Measurements from ENCODE around the gene HNF1B.

The HNF1B gene

DNA sequence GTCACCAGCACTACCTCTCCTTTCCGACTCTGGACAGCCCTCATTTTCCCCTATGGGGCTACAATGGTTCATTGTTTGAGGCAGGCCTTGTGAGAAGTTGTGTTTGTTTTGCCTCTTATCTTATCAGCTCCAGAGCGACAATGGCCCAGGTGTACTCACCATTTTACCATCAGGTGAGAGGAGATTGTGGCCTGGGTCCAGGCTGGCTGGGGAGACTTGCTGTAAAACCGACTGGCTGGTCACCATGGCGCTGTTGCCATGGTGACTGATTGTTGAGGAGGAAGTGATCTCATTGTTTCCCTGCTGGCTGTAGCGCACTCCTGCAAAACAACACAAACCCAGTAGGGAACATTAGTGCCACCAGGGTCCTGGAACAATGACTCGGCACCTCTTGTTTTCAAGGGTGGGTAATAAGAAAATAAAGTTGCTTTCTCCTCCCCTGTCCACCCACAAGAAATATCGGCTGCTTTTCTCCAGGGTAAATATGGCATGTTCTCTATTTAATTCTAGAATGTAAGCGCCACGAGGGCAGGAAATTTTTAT lies 34.4 kb downstream of the HNF1B start:
- Histone ChIP-seq H3K27ac (no peak overlapping the region), H3K4me3 (no peak overlapping the region)
- no peak for TF ChIP-seq CTCF (IDR thresholded peaks at IDR 0.05)
- DNase-seq (ENCODE audit: low spot score) = no peak

- Histone ChIP-seq H3K27ac (no peak overlapping the region), H3K4me3 (no peak overlapping the region)
- no peak for DNase-seq (ENCODE audit: low spot score)
- TF ChIP-seq CTCF (IDR thresholded peaks at IDR 0.05) = no peak
Observed at GRCh38 chr17:37708616-37709212, 36.1 kb downstream of the HNF1B start.

DNA sequence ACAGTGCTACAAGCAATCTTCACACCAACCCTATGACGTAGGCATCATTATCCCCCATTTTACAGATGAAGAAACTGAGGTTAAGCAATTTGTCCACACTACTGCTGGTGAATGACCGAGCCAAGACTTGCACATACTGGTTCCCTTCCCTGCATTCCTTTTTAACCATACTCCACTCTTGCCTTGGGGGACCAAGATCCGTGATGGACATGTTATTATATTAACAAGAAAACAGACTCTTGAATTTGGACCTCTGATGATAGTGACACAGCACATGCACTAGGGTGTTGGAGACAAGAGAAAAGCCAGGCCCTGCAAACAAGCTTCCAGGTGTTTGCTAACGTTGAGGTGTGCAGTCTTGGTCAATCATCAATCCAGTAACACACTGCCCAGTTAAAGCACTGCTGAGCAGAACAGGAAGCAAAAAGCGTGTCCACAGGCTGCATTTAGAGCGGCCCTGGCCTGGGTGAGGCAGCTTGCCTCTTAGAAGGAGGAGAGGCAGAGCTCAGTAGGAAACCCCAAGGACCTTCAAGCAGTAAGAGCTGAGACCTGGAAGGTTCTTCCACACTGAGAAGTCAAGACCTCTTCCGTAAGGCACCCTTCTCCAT lies 36.7 kb downstream of the HNF1B start:
- H3K27ac ChIP-seq = no peak overlapping the region
- H3K4me3 ChIP-seq = no peak overlapping the region
- no peak for DNase-seq (ENCODE audit: low spot score)
- no peak for TF ChIP-seq CTCF (IDR thresholded peaks at IDR 0.05)

DNA sequence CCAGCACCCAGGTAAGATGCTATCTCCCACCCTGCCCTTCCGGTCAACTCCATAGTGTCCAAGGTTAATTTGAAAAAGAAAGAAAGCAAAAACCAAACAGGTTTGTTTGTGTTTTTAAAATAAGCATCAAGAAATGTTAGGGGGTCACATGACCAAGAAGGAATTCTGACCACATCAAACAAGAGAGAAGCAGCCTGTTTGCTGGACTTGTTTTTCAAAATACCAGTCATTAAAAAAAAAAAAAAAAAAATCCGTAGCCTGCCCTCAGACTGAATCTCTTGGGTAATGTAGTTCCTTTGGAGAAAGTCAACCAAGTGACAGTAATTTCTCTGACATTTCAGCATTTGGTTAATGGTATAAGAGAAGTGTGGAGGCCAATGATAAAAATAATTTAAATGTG lies 38.4 kb downstream of the HNF1B start:
- Histone ChIP-seq H3K27ac (no peak overlapping the region), H3K4me3 (no peak overlapping the region)
- DNase-seq (ENCODE audit: low spot score) = no peak
- no peak for TF ChIP-seq CTCF (IDR thresholded peaks at IDR 0.05)

DNA sequence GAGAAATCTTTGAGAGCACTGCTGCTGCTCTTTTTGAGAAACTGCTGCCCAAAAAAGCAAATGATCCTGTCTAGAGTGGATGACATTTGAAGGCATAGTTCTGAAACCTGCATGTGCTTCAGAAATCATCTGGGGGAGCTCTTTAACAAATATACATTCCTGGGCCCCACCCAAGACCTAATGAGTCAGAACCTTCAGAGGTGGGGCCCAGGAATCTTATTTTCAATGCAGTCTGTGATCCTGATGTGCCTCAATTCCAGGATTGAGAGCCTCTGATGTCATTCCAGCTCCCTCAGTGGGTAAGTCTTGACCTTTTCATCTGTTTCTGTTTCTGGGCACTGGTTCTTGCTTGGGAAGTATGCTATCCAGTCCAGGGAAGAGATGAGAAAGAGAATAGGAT lies 42.3 kb downstream of the HNF1B start:
- H3K4me3 ChIP-seq = no peak overlapping the region
- no peak overlapping the region for H3K27ac ChIP-seq
- DNase-seq (ENCODE audit: low spot score) = no peak
- no peak for TF ChIP-seq CTCF (IDR thresholded peaks at IDR 0.05)

DNA sequence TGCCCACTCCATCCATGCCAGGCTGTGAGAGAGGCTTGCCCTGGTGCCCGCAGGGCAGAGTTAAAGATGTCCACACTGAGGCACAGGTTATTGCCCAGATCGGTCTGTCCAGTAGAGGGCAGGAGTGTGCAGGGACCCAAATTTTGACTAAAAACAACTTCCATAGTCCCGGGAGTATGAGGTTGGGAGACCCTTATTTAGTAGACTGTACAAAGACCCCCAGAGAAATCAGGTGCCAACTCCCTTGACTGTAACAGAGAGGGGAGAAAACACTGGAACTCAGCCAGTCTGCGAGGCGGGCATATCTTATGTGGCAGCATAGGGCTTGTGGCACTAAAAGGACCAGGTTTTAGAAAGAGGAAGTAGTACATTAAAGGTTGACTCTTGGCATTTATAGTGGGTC lies 43.4 kb downstream of the HNF1B start:
- Histone ChIP-seq H3K27ac (no peak overlapping the region), H3K4me3 (no peak overlapping the region)
- DNase-seq (ENCODE audit: low spot score) = no peak
- no peak for TF ChIP-seq CTCF (IDR thresholded peaks at IDR 0.05)

- DNase-seq (ENCODE audit: low spot score) = no peak
- no peak for TF ChIP-seq CTCF (IDR thresholded peaks at IDR 0.05)
- H3K27ac ChIP-seq = no peak overlapping the region
- no peak overlapping the region for H3K4me3 ChIP-seq
Observed at GRCh38 chr17:37700881-37701280, 44.0 kb downstream of the HNF1B start.

Data from coronary artery (tissue), 2 donors.